HG03280 (cell line): Measurements from ENCODE around the gene KCNK5.

Experiments
- ATAC-seq: cut with Tn5 transposase; IDR thresholded peaks from one replicate; pipeline ENCODE4 v1.9.1; 2021; ENCODE audit warnings: mild to moderate bottlenecking, moderate library complexity; ENCODE audit not compliant: unreplicated experiment

KCNK5 gene

GRCh38 chr6:39143238-39143930, 85.9 kb downstream of the KCNK5 start:
- ATAC-seq = no peak

DNA sequence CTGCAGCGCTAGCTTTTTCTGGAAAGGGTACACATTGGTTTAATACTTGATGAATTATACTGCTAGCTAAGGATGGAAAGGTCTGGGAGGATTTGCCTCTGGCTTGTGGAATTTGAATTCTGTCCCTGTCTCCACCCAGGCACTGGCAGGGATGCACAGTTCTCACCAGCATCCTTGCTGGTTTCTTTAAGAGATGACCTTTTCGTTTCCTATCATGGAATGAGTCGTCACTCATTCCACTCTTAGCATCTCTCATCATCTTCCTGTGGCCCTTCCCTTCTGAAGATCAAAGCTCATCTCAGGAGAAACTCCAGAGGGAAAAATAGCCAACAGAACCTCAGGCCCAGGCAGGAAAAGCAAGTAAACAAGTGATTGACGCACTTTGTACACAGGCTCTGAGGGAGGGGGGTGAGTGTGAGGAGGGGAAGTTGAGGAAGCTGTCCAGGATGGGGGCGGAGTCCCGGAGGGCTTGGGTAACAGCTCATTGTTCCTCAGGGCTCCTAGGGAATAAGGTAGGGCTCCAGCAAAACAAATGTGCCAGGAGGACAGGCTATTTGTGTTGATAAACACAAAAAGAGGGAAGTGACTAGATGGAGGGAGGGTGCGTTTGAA, 88.6 kb downstream of the KCNK5 start:
- no peak for ATAC-seq
